Measurements from ENCODE around the gene CYB561D1.

- TF ChIP-seq ZNF302 (tag by site-specific recombination; IDR thresholded peaks at IDR 0.05; ENCODE audit: low read depth) (no peak), CTCF (tag by site-specific recombination; IDR thresholded peaks at IDR 0.05) (no peak), ZNF776 (tag by site-specific recombination; IDR thresholded peaks at IDR 0.05; ENCODE audit: borderline replicate concordance) (no peak), PRDM1 (tag by site-specific recombination; IDR thresholded peaks at IDR 0.05) (no peak)
Observed at GRCh38 chr1:109468061-109468460, 25.8 kb upstream of the CYB561D1 start.

Data from HEK293 (cell line).